ENCODE results near the gene CCDC181. TPM values are rescaled to one million over a fixed set of nuclear protein-coding genes. Genes with fewer than 3 reads are reported as not detected.

The CCDC181 gene
- total RNA-seq, 1 donor = 1.4 TPM

- H3K4me3 ChIP-seq (ENCODE audit: low read depth, low read length) = no peak overlapping the region
- TF ChIP-seq CTCF (IDR thresholded peaks at IDR 0.05; ENCODE audit: insufficient read depth, low read length) = no peak
- DNase-seq (ENCODE audit: low read depth) = no peak
Measured at GRCh38 chr1:169345511-169345910, 81.8 kb downstream of the CCDC181 start.

Small RNAs within 50 kb of the gene (small RNA-seq; reads per million reads assigned to genes)
- not detected for gene AL021068.2

Other genes with a start within 250 kb of the CCDC181 start
- 36.0 and 61.6 TPM in 2 replicates for gene NME7, start 59.7 kb downstream of the CCDC181 start, total RNA-seq (ENCODE audit: low replicate concordance)
- 44.9 and 56.7 TPM in 2 replicates for gene BLZF1, start 59.3 kb downstream of the CCDC181 start, total RNA-seq (ENCODE audit: low replicate concordance)
- 6.0 and 7.7 TPM in 2 replicates for gene SLC19A2, start 58.5 kb upstream of the CCDC181 start, total RNA-seq (ENCODE audit: low replicate concordance)
- gene F5, start 159.0 kb upstream of the CCDC181 start, total RNA-seq (ENCODE audit: low replicate concordance) = 0.16 TPM in 1 of 2 replicates, not detected in the other
- gene SELP, start 202.7 kb upstream of the CCDC181 start, total RNA-seq (ENCODE audit: low replicate concordance) = under 0.01 TPM in 1 of 2 replicates, not detected in the other